GM12891 (cell line): ENCODE results near the gene ADAMTSL4.

Source experiments
- POLR2A ChIP-seq: IDR thresholded peaks from 2 replicates; pipeline ENCODE4 v1.6.1; 2011; ENCODE audit warnings: low read depth, low read length, control low read depth
- POLR2AphosphoS5 ChIP-seq: IDR thresholded peaks from 2 replicates; pipeline ENCODE4 v1.6.1; 2011; ENCODE audit warnings: low read depth, low read length, control low read depth

DNA sequence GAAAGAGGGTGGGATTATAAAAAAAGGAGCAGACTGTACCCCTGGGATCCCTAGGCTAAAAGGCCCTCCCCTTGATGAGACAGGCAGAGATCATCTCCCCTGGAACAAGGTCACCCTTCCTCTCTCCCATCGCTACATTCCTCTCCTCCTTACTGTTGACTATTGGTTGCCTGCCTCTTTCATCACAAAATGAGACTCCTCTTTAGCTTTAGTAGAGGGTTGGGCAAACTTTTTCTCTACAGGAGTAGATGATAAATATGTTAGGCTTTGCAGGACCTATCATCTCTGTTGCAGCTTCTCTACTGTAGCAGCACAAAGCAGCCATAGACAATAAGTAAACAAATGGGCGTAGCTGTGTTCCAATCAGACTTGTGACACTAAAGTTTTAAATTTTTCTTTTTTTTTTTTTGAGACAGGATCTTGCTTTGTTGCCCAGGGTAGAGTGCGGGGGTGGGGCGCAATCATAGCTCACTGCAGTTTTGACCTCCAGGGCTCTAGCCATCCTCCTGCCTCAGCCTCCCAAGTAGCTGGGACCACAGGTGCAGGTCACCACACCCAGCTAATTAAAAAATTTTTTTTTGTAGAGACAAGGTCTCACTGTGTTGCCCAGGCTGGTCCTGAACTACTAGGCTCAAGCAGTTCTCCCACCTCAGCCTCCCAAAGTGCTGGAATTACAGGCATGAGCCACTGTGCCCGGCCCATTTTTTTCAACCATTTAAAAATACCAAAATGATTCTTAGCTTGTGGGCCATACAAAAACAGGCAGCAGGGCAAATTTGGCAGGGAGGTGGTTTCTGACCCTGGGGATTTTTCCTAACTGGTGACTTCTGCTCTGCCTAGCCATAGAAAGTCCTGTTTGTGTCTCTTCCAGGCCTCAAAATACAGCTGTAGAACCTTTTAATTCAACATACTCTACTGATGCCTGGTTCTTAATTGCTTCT is 15.1 kb downstream of the ADAMTSL4 start:
- TF ChIP-seq POLR2A = no peak
- no peak for TF ChIP-seq POLR2AphosphoS5
